K562 (cell line): ENCODE measurements around the gene NUFIP1. TPM values are rescaled to one million over a fixed set of nuclear protein-coding genes. Genes with fewer than 3 reads are reported as not detected.

Experiments
- ATAC-seq: fragments of 200-7000 bp; cut with Tn5 transposase; 3 replicates; pipeline ENCODE4 v1.9.1; 2020; ENCODE audit warnings: moderate library complexity
- BruUV-seq: library from RNA; stranded (reverse); fragments of 400-500 nt; replicated peaks from 2 replicates; lab custom pipeline; 2021; lab: Mats Ljungman, UMichigan
- CTCF ChIA-PET: fragments of 300-600 bp; formaldehyde crosslinking; extraction: SDS; loops from one replicate; lab custom pipeline; 2021; ENCODE audit warnings: low intra/inter-chr PET ratio; lab: Yijun Ruan, JAX
- POLR2A ChIA-PET: fragments of 300-600, 350-650 bp; sonication (Branson Sonifier 250); formaldehyde crosslinking; extraction: SDS; loops from one replicate; lab custom pipeline; 2021; ENCODE audit warnings: antibody characterized with exemption, inconsistent platforms; lab: Yijun Ruan, JAX
- DNase-seq, 4 experiments: peaks; one replicate each; pipeline versions ENCODE4 v3.0.0 to v3.0.0-alpha.2; 2011 to 2018; ENCODE audit warnings: low spot score in 3 of 4, mixed read lengths in 3 of 4; ENCODE audit errors: extremely low read depth in 1 of 4
- FAIRE-seq: peaks from 2 replicates; lab custom pipeline; 2011; peaks lifted over from hg19 to GRCh38; lab: Jason Lieb, UNC
- H2AFZ ChIP-seq: 2 replicates; pipeline ENCODE4 v1.6.0; 2011; ENCODE audit warnings: low read depth, low read length, control low read depth, inconsistent platforms
- H3K27ac ChIP-seq: fragments of 200-600 bp; 3 replicates; pipeline ENCODE4 v1.8.0; 2011; ENCODE audit warnings: low read depth, mild to moderate bottlenecking, control low read depth, inconsistent platforms, low read length, moderate library complexity, mixed read lengths; ENCODE audit errors: extremely low read depth
- H3K27me3 ChIP-seq, 2 experiments: fragments of 300-600 bp in 1 of 2; 2 replicates in 1 of 2; 3 replicates in 1 of 2; pipeline versions ENCODE4 v1.6.0 to v1.8.0; 2011; ENCODE audit warnings: inconsistent platforms in 2 of 2, low read length in 2 of 2, mild to moderate bottlenecking in 1 of 2, mixed read lengths in 1 of 2, moderate library complexity in 1 of 2; ENCODE audit not compliant: control insufficient read depth in 2 of 2, insufficient read depth in 2 of 2
- H3K36me3 ChIP-seq: fragments of 300-600 bp; 3 replicates; pipeline ENCODE4 v1.8.0; 2011; ENCODE audit warnings: mild to moderate bottlenecking, low read length, inconsistent platforms; ENCODE audit not compliant: control insufficient read depth, insufficient read depth
- H3K4me1 ChIP-seq, 2 experiments: fragments of 200-600 bp in 1 of 2; replicated peaks in 1 of 2; 2 replicates in 1 of 2; 3 replicates in 1 of 2; pipeline versions ENCODE4 v1.5.1 to v1.8.0; 2011; ENCODE audit warnings: inconsistent platforms in 2 of 2, low read length in 2 of 2, mild to moderate bottlenecking in 1 of 2, mixed read lengths in 1 of 2, moderate library complexity in 1 of 2; ENCODE audit not compliant: control insufficient read depth in 2 of 2, insufficient read depth in 2 of 2
- H3K4me2 ChIP-seq: 2 replicates; pipeline ENCODE4 v1.6.1; 2011; ENCODE audit warnings: low read length, control low read depth, inconsistent platforms, mixed read lengths; ENCODE audit not compliant: insufficient read depth
- H3K4me3 ChIP-seq: fragments of 200-600 bp; sonication (generic), shearing (Covaris generic); 2 replicates; pipeline ENCODE4 v1.5.1; 2016; ENCODE audit warnings: control low read depth, inconsistent platforms
- H3K79me2 ChIP-seq: fragments of 200-600 bp; 3 replicates; pipeline ENCODE4 v1.8.0; 2011; ENCODE audit warnings: low read length, inconsistent platforms; ENCODE audit not compliant: control insufficient read depth, insufficient read depth
- H3K9ac ChIP-seq, 2 experiments: 2 replicates each; pipeline versions ENCODE4 v1.6.0 to v1.6.1; 2011; ENCODE audit warnings: low read depth in 2 of 2, low read length in 2 of 2, control low read depth in 1 of 2, inconsistent platforms in 1 of 2, mild to moderate bottlenecking in 1 of 2, mixed read lengths in 1 of 2; ENCODE audit not compliant: insufficient read depth in 1 of 2
- H3K9me1 ChIP-seq: one replicate; pipeline ENCODE4 v1.6.0; 2011; ENCODE audit warnings: inconsistent platforms, mild to moderate bottlenecking, low read length, moderate library complexity; ENCODE audit not compliant: control insufficient read depth, insufficient read depth
- H3K9me3 ChIP-seq: replicated peaks from 2 replicates; pipeline ENCODE4 v1.5.1; 2011; ENCODE audit warnings: low read depth, low read length, inconsistent platforms; ENCODE audit not compliant: control insufficient read depth, insufficient read depth
- H4K20me1 ChIP-seq: replicated peaks from 2 replicates; pipeline ENCODE4 v1.6.1; 2011; ENCODE audit warnings: low read length, inconsistent platforms, mixed read lengths; ENCODE audit not compliant: control insufficient read depth, insufficient read depth
- ARID1B ChIP-seq: fragments of 450-650 bp; IDR thresholded peaks from 2 replicates; pipeline ENCODE4 v1.6.1; 2016; ENCODE audit warnings: antibody characterized with exemption, mild to moderate bottlenecking, inconsistent platforms
- CC2D1A ChIP-seq: fragments of 450-650 bp; IDR thresholded peaks from 2 replicates; pipeline ENCODE4 v1.6.1; 2017; ENCODE audit warnings: mild to moderate bottlenecking
- PRPF4 ChIP-seq: fragments of 200-400 bp; formaldehyde crosslinking; IDR thresholded peaks from one replicate; pipeline ENCODE4 v1.6.1; 2017; ENCODE audit warnings: low read length, low read depth, mild to moderate bottlenecking; ENCODE audit not compliant: insufficient read depth, poor library complexity, severe bottlenecking
- RCOR1 ChIP-seq, 2 experiments: IDR thresholded peaks; 2 replicates each; pipeline ENCODE4 v1.6.1; 2012; ENCODE audit warnings: low read depth in 2 of 2, low read length in 2 of 2, borderline replicate concordance in 1 of 2, improper control_type of control experiment in 1 of 2
- SAFB2 ChIP-seq: fragments of 200-400 bp; formaldehyde crosslinking; IDR thresholded peaks from 2 replicates; pipeline ENCODE4 v1.6.1; 2018; ENCODE audit warnings: borderline replicate concordance, low read length, low read depth, moderate library complexity; ENCODE audit not compliant: severe bottlenecking
- ZFPM2 ChIP-seq: fragments of 250-450 bp; sonication (Bioruptor Pico); IDR thresholded peaks from 2 replicates; pipeline ENCODE4 v1.5.1; 2022; ENCODE audit warnings: mild to moderate bottlenecking
- ZNF239 ChIP-seq: fragments of 250-450 bp; sonication (Bioruptor Pico); IDR thresholded peaks from 2 replicates; pipeline ENCODE4 v1.4.0; 2020; ENCODE audit warnings: mild to moderate bottlenecking
- ZNF408 ChIP-seq: fragments of 250-450 bp; sonication (Bioruptor Pico); IDR thresholded peaks from 2 replicates; pipeline ENCODE4 v1.4.0; 2020; ENCODE audit warnings: low read depth, mild to moderate bottlenecking, moderate library complexity
- ZNF764 ChIP-seq: fragments of 250-450 bp; sonication (Bioruptor Pico); IDR thresholded peaks from 2 replicates; pipeline ENCODE4 v1.4.0; 2020; ENCODE audit warnings: low read depth, mild to moderate bottlenecking, moderate library complexity
- WGBS: fragments of 100-300 bp; shearing (Covaris generic); methylation state at CpG from one replicate; pipeline ENCODE4 v1.1.6; 2016; ENCODE audit warnings: low coverage, mixed read lengths; ENCODE audit not compliant: insufficient coverage; ENCODE audit errors: missing lambda C conversion rate; 5-methylcytosine and 5-hydroxymethylcytosine counted together
- in situ Hi-C: fragments of 300-500 bp; cut with MboI; formaldehyde crosslinking; loops from 4 replicates; pipeline ENCODE4 v1.15.0; 2018; ENCODE audit warnings: inconsistent platforms, mixed read lengths
- intact Hi-C: fragments of 100-400 bp; cut with micrococcal nuclease; formaldehyde crosslinking; loops from 2 replicates; pipeline ENCODE4 v1.14.2; 2022
- polyA plus RNA-seq, 8 experiments: library from polyadenylated mRNA; depleted of rRNA in 4 of 8; stranded (reverse) in 5 of 8; unstranded in 3 of 8; fragments of >200 nt; fragmentation: Nextera tagmentation in 2 of 8; fragmentation: Illumina TruSeq in 1 of 8; extraction: Ambion mirVana in 2 of 8; extraction: Trizol in 1 of 8; gene quantifications; 2 replicates each; pipeline versions ENCODE4 v1.2.1 to v1.2.3, GENCODE V29; 2011 to 2014; ENCODE audit warnings: inconsistent platforms in 1 of 8, missing spikeins in 1 of 8
- total RNA-seq, 7 experiments: library from RNA; depleted of rRNA in 6 of 7; stranded (reverse); fragments of >200 nt in 6 of 7; fragmentation: Illumina TruSeq in 2 of 7; extraction: Trizol in 2 of 7; gene quantifications; 2 replicates each; pipeline versions ENCODE4 v1.2.1 to v1.2.3, GENCODE V29; 2011 to 2021; ENCODE audit warnings: low replicate concordance in 1 of 7
- TF ChIP-seq, protein P1 (sequence below): sonication (generic); formaldehyde crosslinking; IDR thresholded peaks from 2 replicates; pipeline ENCODE4 v1.8.0; 2022; ENCODE audit warnings: missing genetic modification reagents, mild to moderate bottlenecking, moderate library complexity, borderline replicate concordance
- TF ChIP-seq, protein P2 (sequence below): fragments of 250-450 bp; sonication (Bioruptor Pico); IDR thresholded peaks from 2 replicates; pipeline ENCODE4 v1.5.0; 2021

NUFIP1 gene
- total and polyA plus RNA-seq, 9 of the 15 experiments (the other 6 are each of a cell fraction or from before 2014, with no cell fraction given), result 2.6 to 9.7 (median 4.1) TPM

DNA sequence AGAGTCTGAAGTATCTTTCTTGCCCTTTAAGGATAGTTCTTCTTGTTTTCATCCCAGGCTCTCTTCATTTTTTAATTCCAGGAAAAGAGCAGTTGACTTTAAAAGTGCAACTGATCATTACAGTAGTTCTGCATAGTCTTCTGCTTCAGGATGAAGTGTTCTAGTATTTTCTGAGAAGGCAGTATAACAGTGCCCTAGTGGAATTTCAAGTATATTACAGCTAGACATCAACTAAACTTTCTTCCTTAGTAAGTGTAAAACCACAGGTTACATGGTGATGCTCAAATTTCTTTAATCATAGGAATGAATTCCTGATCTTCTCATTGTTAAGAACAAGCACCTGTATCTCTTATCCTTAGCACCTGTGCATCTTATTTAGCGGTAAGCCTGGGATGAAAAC is 10.9 kb downstream of the NUFIP1 start:
- no peaks in the 10 kb centered on the region for H4K20me1 ChIP-seq
- ATAC-seq (no peak), FAIRE-seq (no peak), DNase-seq (no peak)
- intact Hi-C loops, result no loop called here
- CTCF ChIA-PET, result no interaction called here
- WGBS, result 75% methylated on average over 1 of the region's 1 CpG
- in situ Hi-C loops, result loop anchor here (10.0 kb wide), 1 partner anchor 494 kb away; no protein-coding TSS in a partner anchor
- H3K4me3 ChIP-seq, result no peak overlapping the region
- no peak overlapping the region for H2AFZ ChIP-seq
- peaks cover 3% of the 10 kb centered on the region for H3K9me1 ChIP-seq
- H3K27me3 ChIP-seq, result no peaks in the 10 kb centered on the region
- no TSS peak for BruUV-seq
- no peak overlapping the region for H3K9ac ChIP-seq
- no peaks in the 10 kb centered on the region for H3K9me3 ChIP-seq
- no peak overlapping the region for H3K4me2 ChIP-seq
- H3K79me2 ChIP-seq, result peaks cover 8% of the 10 kb centered on the region; the same call in 2 of the 3 replicates
- H3K36me3 ChIP-seq, result peaks cover 60% of the 10 kb centered on the region
- H3K27ac ChIP-seq, result no peak overlapping the region
- no peak for TF ChIP-seq ZFPM2 (CRISPR knock-in tag)
- TF ChIP-seq ARID1B, result no peak
- TF ChIP-seq, protein P1, sequence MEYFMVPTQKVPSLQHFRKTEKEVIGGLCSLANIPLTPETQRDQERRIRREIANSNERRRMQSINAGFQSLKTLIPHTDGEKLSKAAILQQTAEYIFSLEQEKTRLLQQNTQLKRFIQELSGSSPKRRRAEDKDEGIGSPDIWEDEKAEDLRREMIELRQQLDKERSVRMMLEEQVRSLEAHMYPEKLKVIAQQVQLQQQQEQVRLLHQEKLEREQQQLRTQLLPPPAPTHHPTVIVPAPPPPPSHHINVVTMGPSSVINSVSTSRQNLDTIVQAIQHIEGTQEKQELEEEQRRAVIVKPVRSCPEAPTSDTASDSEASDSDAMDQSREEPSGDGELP (CRISPR knock-in tag), result no peak
- no peak for TF ChIP-seq PRPF4
- no peak for TF ChIP-seq RCOR1 (IDR thresholded peaks at IDR 0.05; ENCODE audit: borderline replicate concordance in 1 of 2, low read depth in 2 of 2, low read length in 2 of 2)
- TF ChIP-seq ZNF408, result no peak
- TF ChIP-seq, protein P2, sequence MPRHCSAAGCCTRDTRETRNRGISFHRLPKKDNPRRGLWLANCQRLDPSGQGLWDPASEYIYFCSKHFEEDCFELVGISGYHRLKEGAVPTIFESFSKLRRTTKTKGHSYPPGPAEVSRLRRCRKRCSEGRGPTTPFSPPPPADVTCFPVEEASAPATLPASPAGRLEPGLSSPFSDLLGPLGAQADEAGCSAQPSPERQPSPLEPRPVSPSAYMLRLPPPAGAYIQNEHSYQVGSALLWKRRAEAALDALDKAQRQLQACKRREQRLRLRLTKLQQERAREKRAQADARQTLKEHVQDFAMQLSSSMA (CRISPR knock-in tag), result no peak
- no peak for TF ChIP-seq ZNF239
- TF ChIP-seq CC2D1A, result no peak
- no peak for TF ChIP-seq ZNF764 (CRISPR knock-in tag)
- no peak for TF ChIP-seq SAFB2
- POLR2A ChIA-PET, result no interaction called here
- H3K4me1 ChIP-seq, result peaks cover 0 to 3% of the 10 kb centered on the region in 2 experiments; a peak in 1 of 5 replicates
